Measurements from ENCODE around the gene CHST6. TPM values are rescaled to one million over a fixed set of nuclear protein-coding genes. Genes with fewer than 3 reads are reported as not detected.

CHST6 gene
- total and polyA plus RNA-seq, 2 donors (not counting 3 experiments of a cell fraction or from before 2014, with no cell fraction given), result 0.26 to 0.60 TPM

DNA sequence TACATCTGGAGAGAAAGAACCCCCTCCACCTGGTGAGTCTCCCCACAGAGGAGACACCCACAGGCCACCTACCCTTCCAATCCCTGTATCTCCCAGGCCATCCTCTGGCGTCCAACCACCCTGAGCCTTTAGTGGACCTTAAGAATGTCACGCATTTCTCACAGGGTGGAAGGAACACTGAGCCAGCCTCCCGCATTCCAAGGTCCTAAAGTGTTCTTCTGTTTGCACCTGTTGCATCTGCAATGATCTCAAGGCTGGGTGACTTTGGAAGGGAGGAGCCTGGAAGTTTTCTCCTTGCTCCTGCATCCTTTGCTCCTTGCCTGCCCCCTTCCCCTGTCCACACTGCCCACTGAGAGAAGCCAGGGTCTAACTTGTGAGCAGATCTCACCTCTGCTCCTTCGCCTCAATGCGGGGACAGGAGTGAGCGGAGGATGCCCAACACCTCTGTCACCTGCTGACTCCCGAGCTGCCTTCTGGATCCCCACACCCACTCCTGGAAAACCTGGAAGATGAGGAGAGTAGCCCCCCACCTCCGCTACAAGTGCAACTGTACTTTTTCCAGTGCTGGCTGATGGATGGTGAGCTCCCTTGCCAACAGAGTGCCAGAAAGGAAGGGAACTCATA is 37.0 kb upstream of the CHST6 start:
- intact Hi-C loops (cut with micrococcal nuclease) (no loop called here), dilution Hi-C loops (cut with MboI; ENCODE audit: extremely low pct_ligation_motif_present, low sequenced_read_pairs) (no loop called here)
- Histone ChIP-seq H3K4me3 (replicated peaks in 1 of 3; ENCODE audit: insufficient read depth in 1 of 3, low read depth in 1 of 3, low read length in 3 of 3) (no peak overlapping the region), H3K9me3 (replicated peaks; ENCODE audit: control insufficient read depth, insufficient read depth, low read length) (no peaks in the 10 kb centered on the region), H2AFZ (ENCODE audit: low read depth, low read length) (no peak overlapping the region), H3K79me2 (ENCODE audit: control insufficient read depth, insufficient read depth, low read length) (no peaks in the 10 kb centered on the region), H3K36me3 (ENCODE audit: control insufficient read depth in 2 of 2, extremely low read depth in 1 of 2, insufficient read depth in 2 of 2, low read length in 2 of 2) (no peaks in the 10 kb centered on the region), H3K9ac (replicated peaks; ENCODE audit: extremely low read depth, insufficient read depth, low read length) (no peak overlapping the region), H3K27me3 (ENCODE audit: control insufficient read depth in 2 of 2, insufficient read depth in 2 of 2, low read length in 2 of 2) (no peaks in the 10 kb centered on the region), H3K27ac (ENCODE audit: insufficient read depth, low read depth, low read length) (no peak overlapping the region), H3K9me1 (replicated peaks; ENCODE audit: control insufficient read depth, extremely low read depth, insufficient read depth, low read length) (no peaks in the 10 kb centered on the region), H3K4me1 (ENCODE audit: control insufficient read depth, extremely low read depth, insufficient read depth, low read length) (no peaks in the 10 kb centered on the region), H3K4me2 (ENCODE audit: insufficient read depth, low read length) (no peak overlapping the region), H4K20me1 (replicated peaks; ENCODE audit: control insufficient read depth, extremely low read depth, insufficient read depth, low read length) (no peaks in the 10 kb centered on the region)
- ChIA-PET CTCF (interaction anchor here (0.8 to 1.8 kb wide), 3 partner anchors 10 to 19 kb away, joined by 3 to 11 read pairs (median 5); no protein-coding TSS in a partner anchor), POLR2A (interaction anchor here (0.6 to 0.9 kb wide), 2 partner anchors 9 to 15 kb away, joined by 3 to 4 read pairs; no protein-coding TSS in a partner anchor)
- DNase-seq (ENCODE audit: low read depth, low spot score), result no peak
- BruUV-seq (replicated peaks), result no TSS peak
- TF ChIP-seq, protein P1, sequence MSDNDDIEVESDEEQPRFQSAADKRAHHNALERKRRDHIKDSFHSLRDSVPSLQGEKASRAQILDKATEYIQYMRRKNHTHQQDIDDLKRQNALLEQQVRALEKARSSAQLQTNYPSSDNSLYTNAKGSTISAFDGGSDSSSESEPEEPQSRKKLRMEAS (IDR thresholded peaks at IDR 0.05; ENCODE audit: insufficient read depth, insufficient read length), result no peak
- TF ChIP-seq FOS (IDR thresholded peaks at IDR 0.05; ENCODE audit: borderline replicate concordance, insufficient read depth, low read length), result no peak
- TF ChIP-seq GATA2 (IDR thresholded peaks at IDR 0.05; ENCODE audit: insufficient read depth, insufficient read length, low read depth, low read length), result no peak
- no peak for TF ChIP-seq JUN (IDR thresholded peaks at IDR 0.05; ENCODE audit: borderline replicate concordance, insufficient read depth, insufficient read length, low read depth)
- TF ChIP-seq, protein P2, sequence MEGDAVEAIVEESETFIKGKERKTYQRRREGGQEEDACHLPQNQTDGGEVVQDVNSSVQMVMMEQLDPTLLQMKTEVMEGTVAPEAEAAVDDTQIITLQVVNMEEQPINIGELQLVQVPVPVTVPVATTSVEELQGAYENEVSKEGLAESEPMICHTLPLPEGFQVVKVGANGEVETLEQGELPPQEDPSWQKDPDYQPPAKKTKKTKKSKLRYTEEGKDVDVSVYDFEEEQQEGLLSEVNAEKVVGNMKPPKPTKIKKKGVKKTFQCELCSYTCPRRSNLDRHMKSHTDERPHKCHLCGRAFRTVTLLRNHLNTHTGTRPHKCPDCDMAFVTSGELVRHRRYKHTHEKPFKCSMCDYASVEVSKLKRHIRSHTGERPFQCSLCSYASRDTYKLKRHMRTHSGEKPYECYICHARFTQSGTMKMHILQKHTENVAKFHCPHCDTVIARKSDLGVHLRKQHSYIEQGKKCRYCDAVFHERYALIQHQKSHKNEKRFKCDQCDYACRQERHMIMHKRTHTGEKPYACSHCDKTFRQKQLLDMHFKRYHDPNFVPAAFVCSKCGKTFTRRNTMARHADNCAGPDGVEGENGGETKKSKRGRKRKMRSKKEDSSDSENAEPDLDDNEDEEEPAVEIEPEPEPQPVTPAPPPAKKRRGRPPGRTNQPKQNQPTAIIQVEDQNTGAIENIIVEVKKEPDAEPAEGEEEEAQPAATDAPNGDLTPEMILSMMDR (IDR thresholded peaks at IDR 0.05; ENCODE audit: extremely low read depth in 1 of 2, insufficient read depth in 1 of 2, low read depth in 1 of 2, low read length in 2 of 2), result no peak
- TF ChIP-seq EZH2 (IDR thresholded peaks at IDR 0.05; ENCODE audit: borderline replicate concordance, low read depth, low read length, severe bottlenecking), result no peak
- TF ChIP-seq POLR2A (IDR thresholded peaks at IDR 0.05; ENCODE audit: low read depth, low read length), result no peak
- no peak for TF ChIP-seq POLR2AphosphoS5 (IDR thresholded peaks at IDR 0.05; ENCODE audit: insufficient read depth, low read depth, low read length)
- no peak for FAIRE-seq
